A673 (cell line): Measurements from ENCODE around the gene DUSP14. TPM values are rescaled to one million over a fixed set of nuclear protein-coding genes. Genes with fewer than 3 reads are reported as not detected.
"Not testable (repeated sequence)": the region's sequence is repeated elsewhere in the genome, so short reads cannot be mapped to it uniquely, and the experiment has no call there.

Source experiments
- BruUV-seq: library from RNA; stranded (reverse); fragments of 400-500 nt; replicated peaks from 2 replicates; lab custom pipeline; 2021; lab: Mats Ljungman, UMichigan
- CTCF ChIA-PET: fragments of 300-600 bp; sonication (Branson Sonifier 250); formaldehyde crosslinking; loops from one replicate; lab custom pipeline; 2022; ENCODE audit warnings: antibody characterized with exemption; lab: Charles Lee
- POLR2A ChIA-PET: fragments of 300-600 bp; sonication (Branson Sonifier 250); formaldehyde crosslinking; loops from one replicate; lab custom pipeline; 2022; ENCODE audit warnings: antibody characterized with exemption; ENCODE audit not compliant: low non-redundant PET; lab: Charles Lee
- DNase-seq: peaks from one replicate; pipeline ENCODE4 v3.0.0-alpha.2; 2015; ENCODE audit warnings: low spot score
- H3K27ac ChIP-seq: fragments of 200-600 bp; sonication (generic); 2 replicates; pipeline ENCODE4 v1.5.1; 2016; ENCODE audit warnings: mixed run types, low read depth, mild to moderate bottlenecking, mixed read lengths, antibody characterized with exemption, low read length; ENCODE audit not compliant: poor library complexity, severe bottlenecking
- H3K27me3 ChIP-seq: fragments of 200-600 bp; sonication (generic); replicated peaks from 2 replicates; pipeline ENCODE4 v1.6.1; 2017; ENCODE audit warnings: mixed run types, low read depth, mild to moderate bottlenecking, mixed read lengths, antibody characterized with exemption, low read length; ENCODE audit not compliant: insufficient read depth, poor library complexity
- H3K36me3 ChIP-seq: fragments of 200-600 bp; sonication (generic); 2 replicates; pipeline ENCODE4 v1.6.1; 2016; ENCODE audit warnings: mixed run types, mild to moderate bottlenecking, mixed read lengths, antibody characterized with exemption, low read length; ENCODE audit not compliant: insufficient read depth, poor library complexity, severe bottlenecking
- H3K4me1 ChIP-seq: fragments of 200-600 bp; sonication (generic); 2 replicates; pipeline ENCODE4 v1.6.1; 2017; ENCODE audit warnings: mixed run types, mild to moderate bottlenecking, mixed read lengths, antibody characterized with exemption, low read length; ENCODE audit not compliant: insufficient read depth, poor library complexity, severe bottlenecking
- H3K4me3 ChIP-seq: fragments of 200-600 bp; sonication (generic); 2 replicates; pipeline ENCODE4 v1.5.1; 2016; ENCODE audit warnings: low read depth, mixed run types, mild to moderate bottlenecking, mixed read lengths, low read length; ENCODE audit not compliant: poor library complexity, severe bottlenecking
- H3K9me3 ChIP-seq: fragments of 200-600 bp; sonication (generic); 2 replicates; pipeline ENCODE4 v1.6.1; 2016; ENCODE audit warnings: mixed run types, low read depth, mild to moderate bottlenecking, mixed read lengths, antibody characterized with exemption, low read length; ENCODE audit not compliant: poor library complexity, severe bottlenecking
- EZH2 ChIP-seq: fragments of 200-600 bp; sonication (generic); IDR thresholded peaks from 2 replicates; pipeline ENCODE4 v1.6.1; 2017; ENCODE audit warnings: borderline replicate concordance, low read depth, mild to moderate bottlenecking, mixed read lengths, antibody characterized with exemption, low read length; ENCODE audit not compliant: poor library complexity, severe bottlenecking
- intact Hi-C: fragments of 100-400 bp; cut with micrococcal nuclease; formaldehyde crosslinking; loops from one replicate; pipeline ENCODE4 v1.10.0; 2022; ENCODE audit not compliant: unreplicated experiment
- total RNA-seq: library from RNA; stranded (reverse); gene quantifications from 2 replicates; pipeline ENCODE4 v1.2.3, GENCODE V29; 2021
- TF ChIP-seq, protein P1 (sequence below): fragments of 300-800, 200-600 bp; sonication (generic); conservative IDR thresholded peaks from 2 replicates; pipeline ENCODE4 v1.5.1; 2017; ENCODE audit warnings: low read depth, mild to moderate bottlenecking, antibody characterized with exemption, low read length, moderate library complexity, mixed read lengths

Gene DUSP14
- total RNA-seq, 1 experiment from 2014 or later, result 13.8 TPM

DNA sequence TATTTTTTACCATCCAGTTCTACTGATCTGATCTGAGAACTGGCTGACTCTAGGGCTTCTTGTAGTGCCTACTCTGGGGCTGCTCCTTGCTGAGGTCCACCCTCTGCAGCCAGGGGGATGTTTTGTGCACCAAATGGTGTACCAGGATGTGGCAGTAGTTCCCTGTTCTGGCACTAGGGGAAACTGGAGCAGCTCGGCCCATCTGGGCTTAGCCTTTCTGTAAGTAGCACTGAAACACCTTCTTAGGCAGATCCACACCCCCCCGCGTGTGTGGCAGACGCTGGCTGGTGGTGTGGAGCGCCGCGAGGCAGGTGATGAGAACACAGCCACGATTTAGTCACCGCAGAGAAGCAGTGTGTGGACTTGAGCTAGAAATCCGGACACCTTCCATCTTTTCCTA lies 17.0 kb downstream of the DUSP14 start:
- ChIA-PET CTCF (interaction anchor here (0.6 kb wide), 1 partner anchor 24 kb away, joined by 8 read pairs; no protein-coding TSS in a partner anchor), POLR2A (no interaction called here)
- DNase-seq, result peak; percentile 36
- no peaks in the 10 kb centered on the region for H3K9me3 ChIP-seq
- intact Hi-C loops, result no loop called here
- H3K36me3 ChIP-seq, result no peaks in the 10 kb centered on the region
- BruUV-seq, result no TSS peak
- no peak overlapping the region for H3K27ac ChIP-seq
- no peaks in the 10 kb centered on the region for H3K27me3 ChIP-seq
- TF ChIP-seq, protein P1, sequence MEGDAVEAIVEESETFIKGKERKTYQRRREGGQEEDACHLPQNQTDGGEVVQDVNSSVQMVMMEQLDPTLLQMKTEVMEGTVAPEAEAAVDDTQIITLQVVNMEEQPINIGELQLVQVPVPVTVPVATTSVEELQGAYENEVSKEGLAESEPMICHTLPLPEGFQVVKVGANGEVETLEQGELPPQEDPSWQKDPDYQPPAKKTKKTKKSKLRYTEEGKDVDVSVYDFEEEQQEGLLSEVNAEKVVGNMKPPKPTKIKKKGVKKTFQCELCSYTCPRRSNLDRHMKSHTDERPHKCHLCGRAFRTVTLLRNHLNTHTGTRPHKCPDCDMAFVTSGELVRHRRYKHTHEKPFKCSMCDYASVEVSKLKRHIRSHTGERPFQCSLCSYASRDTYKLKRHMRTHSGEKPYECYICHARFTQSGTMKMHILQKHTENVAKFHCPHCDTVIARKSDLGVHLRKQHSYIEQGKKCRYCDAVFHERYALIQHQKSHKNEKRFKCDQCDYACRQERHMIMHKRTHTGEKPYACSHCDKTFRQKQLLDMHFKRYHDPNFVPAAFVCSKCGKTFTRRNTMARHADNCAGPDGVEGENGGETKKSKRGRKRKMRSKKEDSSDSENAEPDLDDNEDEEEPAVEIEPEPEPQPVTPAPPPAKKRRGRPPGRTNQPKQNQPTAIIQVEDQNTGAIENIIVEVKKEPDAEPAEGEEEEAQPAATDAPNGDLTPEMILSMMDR, result peak; percentile 36
- no peak for TF ChIP-seq EZH2
- no peaks in the 10 kb centered on the region for H3K4me1 ChIP-seq
- no peak overlapping the region for H3K4me3 ChIP-seq

DNA sequence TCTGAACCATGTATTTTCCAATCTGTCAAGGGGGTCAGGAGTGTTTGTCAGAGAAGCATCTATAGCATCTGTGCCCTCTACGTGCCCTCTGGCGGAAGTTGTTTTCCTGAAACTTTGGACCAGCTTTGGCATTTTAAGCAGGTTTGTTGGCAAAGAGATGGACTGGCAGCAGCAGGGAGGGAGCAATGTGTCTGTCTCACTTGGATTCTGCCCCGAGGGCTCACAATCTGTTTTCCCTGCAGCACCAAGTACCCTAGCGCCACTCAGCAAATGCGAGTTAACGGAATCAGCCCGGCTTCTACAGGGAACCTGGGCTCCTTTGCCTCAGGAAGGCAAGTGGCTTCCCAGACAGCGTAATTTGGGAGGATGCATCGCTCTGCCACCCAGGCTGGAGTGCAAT lies 17.4 kb downstream of the DUSP14 start:
- DNase-seq, result no peak

DNA sequence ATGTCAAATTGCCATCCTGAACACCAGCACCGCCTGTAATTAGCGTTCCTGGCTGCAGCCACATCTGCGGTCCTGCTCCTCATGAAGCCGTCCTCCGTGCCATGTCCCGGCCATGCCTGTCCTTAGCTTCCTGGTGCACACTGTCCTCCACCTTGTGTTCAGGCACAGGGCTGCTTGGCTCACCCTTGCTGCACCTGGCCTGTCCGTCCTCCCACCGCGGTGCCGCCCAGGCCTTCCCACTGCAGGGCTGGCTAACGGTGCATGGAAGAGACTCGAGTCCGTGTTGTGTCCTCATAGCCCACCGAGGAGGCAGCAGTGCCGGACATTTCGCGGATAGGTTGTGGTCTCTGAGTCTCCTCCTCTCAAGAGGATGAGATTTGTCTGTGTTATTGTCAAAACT lies 20.4 kb downstream of the DUSP14 start:
- intact Hi-C loops, result no loop called here
- DNase-seq, result no peak
- Histone ChIP-seq H3K4me3 (no peak overlapping the region), H3K4me1 (no peaks in the 10 kb centered on the region), H3K9me3 (no peaks in the 10 kb centered on the region), H3K27me3 (no peaks in the 10 kb centered on the region), H3K27ac (no peak overlapping the region), H3K36me3 (no peaks in the 10 kb centered on the region)
- CTCF ChIA-PET, result no interaction called here
- TF ChIP-seq, protein P1, result no peak
- no peak for TF ChIP-seq EZH2
- POLR2A ChIA-PET, result no interaction called here
- no TSS peak for BruUV-seq

More for the DNA sequence above, 17.4 kb downstream of the DUSP14 start:
- Histone ChIP-seq H3K36me3 (no peaks in the 10 kb centered on the region), H3K4me1 (no peaks in the 10 kb centered on the region), H3K27me3 (no peaks in the 10 kb centered on the region), H3K4me3 (no peak overlapping the region), H3K9me3 (no peaks in the 10 kb centered on the region), H3K27ac (no peak overlapping the region)
- intact Hi-C loops, result no loop called here
- TF ChIP-seq EZH2, result no peak
- TF ChIP-seq, protein P1, result no peak
- ChIA-PET CTCF (interaction anchor here (0.6 kb wide), 1 partner anchor 24 kb away, joined by 8 read pairs; no protein-coding TSS in a partner anchor), POLR2A (no interaction called here)
- no TSS peak for BruUV-seq

DNA sequence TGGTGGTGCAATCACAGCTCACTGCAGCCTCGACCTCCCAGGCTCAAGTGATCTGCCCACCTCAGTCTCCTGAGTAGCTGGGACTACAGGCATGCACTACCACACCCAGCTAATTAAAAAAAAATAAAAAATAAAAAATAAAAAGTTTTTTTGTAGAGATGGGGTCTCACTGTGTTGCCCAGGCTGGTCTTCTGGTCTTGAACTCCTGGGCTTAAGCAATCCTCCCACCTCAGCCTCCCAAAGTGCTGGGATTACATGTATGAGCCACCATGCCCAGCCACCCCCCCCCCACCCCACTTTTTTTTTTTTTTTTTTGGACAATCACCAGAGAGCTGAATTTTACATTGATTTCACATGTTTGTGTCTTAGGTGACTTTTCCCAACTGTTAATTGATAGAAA lies 22.0 kb downstream of the DUSP14 start:
- BruUV-seq, H3K9me3 ChIP-seq, POLR2A ChIA-PET, H3K27me3 ChIP-seq, H3K4me1 ChIP-seq, CTCF ChIA-PET, DNase-seq, H3K36me3 ChIP-seq, H3K4me3 ChIP-seq, H3K27ac ChIP-seq, intact Hi-C loops: not testable (repeated sequence)
